Choroid plexus epithelial cell (primary cell): ENCODE results near the gene C12orf43.

Experiments
- DNase-seq: peaks from one replicate; pipeline ENCODE4 v3.0.0-alpha.2; 2010; ENCODE audit warnings: low read depth
- H3K4me3 ChIP-seq: 2 replicates; pipeline ENCODE4 v1.5.1; 2011; ENCODE audit warnings: low read depth, mild to moderate bottlenecking, control low read depth, low read length, moderate library complexity
- CTCF ChIP-seq: conservative IDR thresholded peaks from 2 replicates; pipeline ENCODE4 v1.5.1; 2011; ENCODE audit warnings: low read depth, mild to moderate bottlenecking, control low read depth, inconsistent platforms, low read length, moderate library complexity

C12orf43 gene

GRCh38 chr12:120950807-120951206 lies 65.5 kb downstream of the C12orf43 start:
- no peak overlapping the region for H3K4me3 ChIP-seq
- no peak for DNase-seq
- TF ChIP-seq CTCF, result no peak
